Measurements from ENCODE around the gene CDH4.

CDH4 gene

DNA sequence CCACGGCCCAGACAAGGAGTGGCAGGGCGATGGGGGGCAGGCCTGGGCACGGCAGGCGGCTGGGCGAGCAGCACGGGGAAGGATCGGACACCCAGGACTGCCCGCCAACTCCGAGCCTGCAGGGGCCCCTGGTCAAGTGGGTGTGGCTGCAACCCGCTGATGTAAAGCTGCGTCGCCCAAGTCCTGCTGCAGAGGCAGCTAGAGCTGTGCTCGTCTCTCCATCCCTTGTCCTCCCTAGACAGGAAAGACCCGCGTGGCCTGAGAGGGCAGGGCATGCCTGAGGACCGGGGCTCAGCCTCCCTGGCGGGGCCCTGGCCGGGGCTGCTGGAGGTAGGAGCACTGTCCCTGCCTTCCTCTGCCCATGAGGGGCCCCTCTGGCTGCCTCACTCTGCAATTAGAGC lies 281.2 kb downstream of the CDH4 start:
- Histone ChIP-seq H3K27ac (no peak overlapping the region), H3K4me3 (no peak overlapping the region)

- H3K27ac ChIP-seq, result no peak overlapping the region
These were observed 282.3 kb downstream of the CDH4 start for GRCh38 chr20:61534346-61534745.

GRCh38 chr20:61535091-61535490 lies 283.0 kb downstream of the CDH4 start:
- no peak overlapping the region for H3K4me3 ChIP-seq
- no peak overlapping the region for H3K27ac ChIP-seq

More at GRCh38 chr20:61534346-61534745, 282.3 kb downstream of the CDH4 start:
- H3K4me3 ChIP-seq, result no peak overlapping the region

- Histone ChIP-seq H3K4me3 (no peak overlapping the region), H3K27ac (no peak overlapping the region)
These were observed 283.5 kb downstream of the CDH4 start for GRCh38 chr20:61535536-61535935.

DNA sequence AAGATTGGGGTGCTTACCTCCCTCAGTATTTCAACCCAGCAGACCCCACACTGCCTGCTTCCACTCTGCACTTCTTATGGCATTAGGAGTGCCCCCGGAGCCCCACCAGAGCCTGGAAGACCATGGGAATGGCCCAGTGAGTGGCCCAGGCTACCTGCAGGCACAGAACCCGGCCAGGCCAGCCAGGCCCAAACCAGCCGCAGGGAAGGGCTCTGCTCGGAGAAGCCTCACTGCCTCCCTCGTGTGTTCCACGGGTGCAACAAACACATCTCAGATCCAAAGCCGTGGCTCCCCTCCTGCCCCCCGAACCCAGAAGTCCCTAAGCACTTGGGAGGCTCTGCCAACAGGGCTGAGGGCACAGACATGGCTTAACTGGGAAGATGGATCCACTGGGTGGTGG lies 283.9 kb downstream of the CDH4 start:
- Histone ChIP-seq H3K27ac (no peak overlapping the region), H3K4me3 (no peak overlapping the region)

GRCh38 chr20:61536671-61537070 lies 284.6 kb downstream of the CDH4 start:
- H3K4me3 ChIP-seq, result no peak overlapping the region
- no peak overlapping the region for H3K27ac ChIP-seq

DNA sequence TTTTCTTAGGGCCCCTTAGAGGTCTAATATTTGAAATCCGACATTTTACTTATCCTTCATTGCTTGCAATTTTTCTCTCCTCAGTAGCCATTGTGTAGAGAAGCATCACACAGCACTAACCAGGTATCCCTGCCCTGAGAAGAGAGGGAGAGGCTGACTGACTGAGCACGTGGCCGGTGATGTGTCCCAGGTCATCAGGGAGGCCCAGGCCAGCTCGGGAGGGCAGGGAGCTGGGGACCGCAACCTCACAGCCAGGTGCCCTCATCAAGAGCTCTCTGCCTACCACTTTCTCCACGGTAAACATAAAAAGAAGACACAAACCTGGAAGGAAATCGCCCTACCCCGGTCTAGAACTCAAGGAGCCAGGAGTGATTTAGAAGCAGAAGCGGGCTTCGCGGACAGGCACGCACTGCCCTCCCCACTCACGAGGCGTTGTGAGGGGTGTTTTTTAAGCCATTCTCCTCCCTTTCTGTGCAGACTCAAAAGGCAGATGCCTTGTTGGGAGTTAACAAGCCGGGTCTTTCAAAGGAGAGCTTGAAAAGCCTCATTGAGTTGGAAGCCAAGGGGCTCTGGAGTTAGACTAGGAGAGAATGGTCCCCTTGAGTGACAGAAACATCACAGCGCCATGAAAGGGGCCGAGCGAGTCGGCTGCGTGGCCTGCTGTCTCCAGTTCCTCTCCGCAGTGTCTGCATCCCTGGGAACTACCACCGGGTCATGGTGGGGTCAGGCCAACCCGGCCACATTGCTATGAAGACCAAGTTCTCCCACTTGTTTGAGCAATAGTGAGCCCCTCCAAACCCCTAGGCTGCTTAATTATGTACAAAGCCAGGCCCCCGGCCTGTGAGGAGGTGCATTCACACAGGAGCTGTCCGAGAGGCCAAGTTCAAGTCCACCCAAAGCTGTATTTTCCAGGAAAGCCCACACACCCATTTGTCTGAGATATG lies 285.4 kb downstream of the CDH4 start:
- H3K27ac ChIP-seq, result no peak overlapping the region

DNA sequence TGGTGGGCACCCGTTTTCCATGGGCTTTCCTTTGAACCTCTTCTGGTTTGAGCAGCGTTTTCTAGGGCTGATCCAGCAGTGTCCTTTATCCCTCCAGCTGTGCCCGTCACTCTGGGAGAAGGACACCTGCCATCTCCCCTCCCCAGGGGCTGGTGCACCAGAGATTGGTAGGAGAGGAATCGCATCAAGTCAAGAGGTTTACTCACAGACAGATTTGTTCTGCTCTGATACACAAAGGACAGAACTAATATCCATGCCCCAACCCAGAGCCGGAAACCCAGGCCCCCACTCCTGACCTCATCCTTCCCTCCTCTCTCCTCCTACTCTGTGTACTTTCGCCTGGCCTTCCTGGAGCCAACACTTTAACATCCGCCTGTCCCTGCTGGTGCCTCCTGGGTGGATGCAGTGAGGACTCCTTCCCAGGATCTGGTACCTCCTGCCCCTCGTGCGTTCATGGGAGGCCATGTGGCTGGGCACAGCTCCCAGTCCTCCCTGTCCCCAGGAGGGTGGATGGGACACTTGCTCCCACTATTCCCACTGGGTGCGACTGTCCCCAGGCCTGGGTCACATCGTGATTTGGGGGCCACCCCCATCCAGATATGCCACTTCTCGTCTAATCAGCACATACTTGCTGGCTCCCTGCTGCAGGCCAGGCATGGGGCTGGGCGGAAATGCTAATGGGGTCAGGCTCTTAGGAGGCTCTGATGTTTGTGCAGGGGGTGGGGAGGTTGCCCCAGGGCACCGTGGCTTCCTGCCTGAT lies 286.3 kb downstream of the CDH4 start:
- H3K4me3 ChIP-seq, result no peak overlapping the region
- H3K27ac ChIP-seq, result no peak overlapping the region

More for the DNA sequence above, 285.4 kb downstream of the CDH4 start:
- no peak overlapping the region for H3K4me3 ChIP-seq

GRCh38 chr20:61538943-61539265 lies 286.8 kb downstream of the CDH4 start:
- Histone ChIP-seq H3K27ac (no peak overlapping the region), H3K4me3 (no peak overlapping the region)

- Histone ChIP-seq H3K27ac (no peak overlapping the region), H3K4me3 (no peak overlapping the region)
These were observed 287.8 kb downstream of the CDH4 start for GRCh38 chr20:61539706-61540360.

DNA sequence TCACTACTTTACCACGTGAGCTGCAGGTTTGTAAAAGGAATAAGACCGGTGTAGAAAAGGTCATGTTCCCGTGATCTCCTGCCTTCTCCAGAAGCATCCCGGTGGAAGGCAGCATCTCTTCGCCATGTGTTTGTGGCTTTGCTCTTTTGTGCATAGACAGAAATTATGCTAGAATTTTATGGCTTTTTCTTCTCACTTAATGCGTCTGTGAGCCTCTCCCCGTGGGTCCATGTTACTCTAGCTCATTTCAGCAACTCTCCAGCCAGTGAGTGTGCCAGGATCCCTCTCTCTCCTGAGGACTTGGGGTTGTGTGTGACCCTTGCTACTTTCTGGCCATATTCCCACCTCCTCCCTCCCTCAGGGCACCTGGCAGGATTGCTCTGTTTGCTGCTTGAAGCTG lies 289.5 kb downstream of the CDH4 start:
- Histone ChIP-seq H3K4me3 (no peak overlapping the region), H3K27ac (no peak overlapping the region)

DNA sequence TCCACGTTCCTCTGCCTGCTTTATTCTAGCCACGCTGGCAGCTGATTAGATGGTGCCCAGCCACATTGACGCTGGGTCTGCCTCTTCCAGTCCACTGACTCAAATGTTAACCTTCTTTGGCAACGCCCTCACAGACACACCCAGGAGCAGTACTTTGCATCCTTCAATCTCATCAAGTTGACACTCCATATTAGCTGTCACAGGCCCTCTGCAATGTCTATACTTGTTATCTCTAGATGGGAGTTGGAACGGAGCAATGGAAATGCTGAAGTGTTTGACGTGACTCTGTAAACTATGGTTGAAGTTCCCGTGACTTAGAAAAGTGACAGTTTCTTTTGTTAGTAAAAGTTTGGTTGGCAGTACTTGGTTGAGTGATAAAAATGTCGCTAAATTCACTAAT lies 291.0 kb downstream of the CDH4 start:
- Histone ChIP-seq H3K4me3 (no peak overlapping the region), H3K27ac (no peak overlapping the region)

DNA sequence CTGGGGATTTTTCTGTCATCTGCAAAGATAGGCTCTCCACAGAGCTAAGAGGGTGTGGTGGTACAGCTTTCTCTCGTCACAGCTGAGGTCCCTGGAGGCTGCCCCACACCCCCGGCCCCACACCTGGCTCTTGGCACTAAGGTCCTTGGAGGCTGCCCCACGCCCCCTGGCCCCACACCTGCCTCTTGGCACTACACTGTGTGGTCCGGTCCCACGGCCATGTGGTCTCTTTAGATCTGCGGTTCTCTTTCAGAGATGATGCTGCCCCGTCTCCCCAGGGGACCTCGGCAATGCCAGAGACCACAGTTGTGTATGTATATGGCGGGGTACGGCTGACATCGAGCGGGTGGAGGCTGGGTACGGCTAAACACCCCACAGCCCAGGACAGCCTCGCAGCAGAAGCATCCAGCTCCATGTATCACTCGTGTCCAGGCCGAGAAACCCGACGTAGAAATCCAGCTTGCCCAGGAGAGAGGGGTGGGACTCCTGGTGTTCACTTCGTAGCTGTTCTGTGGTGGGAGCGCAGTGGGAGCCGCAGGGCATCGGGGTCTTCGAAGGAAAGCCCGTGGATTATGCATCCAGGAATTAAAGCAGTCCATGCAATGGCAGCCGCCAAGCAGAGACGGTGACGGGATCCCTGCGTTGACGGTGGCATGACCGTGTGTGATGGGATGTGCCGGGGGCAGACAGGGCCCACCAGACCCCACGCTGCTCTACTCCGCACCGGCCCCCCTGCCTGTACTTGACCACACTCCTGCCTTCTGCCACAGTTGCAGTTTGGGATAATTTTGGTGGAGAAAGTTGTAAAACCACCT lies 292.1 kb downstream of the CDH4 start:
- no peak overlapping the region for H3K27ac ChIP-seq
- H3K4me3 ChIP-seq, result no peak overlapping the region

GRCh38 chr20:61544910-61545889 lies 293.1 kb downstream of the CDH4 start:
- Histone ChIP-seq H3K27ac (no peak overlapping the region), H3K4me3 (no peak overlapping the region)

GRCh38 chr20:61546641-61547040 lies 294.6 kb downstream of the CDH4 start:
- H3K27ac ChIP-seq, result no peak overlapping the region
- no peak overlapping the region for H3K4me3 ChIP-seq

GRCh38 chr20:61548069-61548468 lies 296.0 kb downstream of the CDH4 start:
- Histone ChIP-seq H3K27ac (no peak overlapping the region), H3K4me3 (no peak overlapping the region)

DNA sequence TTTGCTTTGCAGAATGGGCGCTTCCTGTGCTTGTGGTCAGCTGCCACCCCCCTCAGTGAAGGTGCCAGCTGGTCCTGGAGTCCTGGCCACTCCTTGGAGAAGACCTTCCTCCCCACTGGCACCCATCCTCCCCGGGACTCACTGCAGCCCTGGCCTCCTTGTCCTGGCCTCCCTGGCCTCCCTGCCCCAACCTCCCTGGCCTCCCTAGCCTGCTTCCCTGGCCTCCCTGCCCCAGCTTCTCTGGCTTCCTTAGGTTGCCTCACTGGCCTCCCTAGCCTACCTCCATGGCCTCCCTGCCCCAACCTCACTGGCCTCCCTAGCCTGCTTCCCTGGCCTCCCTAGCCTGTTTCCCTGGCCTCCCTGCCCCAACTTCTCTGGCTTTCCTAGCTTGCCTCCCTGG lies 297.8 kb downstream of the CDH4 start:
- H3K27ac ChIP-seq, result no peak overlapping the region
- H3K4me3 ChIP-seq, result no peak overlapping the region

GRCh38 chr20:61551401-61551800 lies 299.3 kb downstream of the CDH4 start:
- Histone ChIP-seq H3K27ac (no peak overlapping the region), H3K4me3 (no peak overlapping the region)

GRCh38 chr20:61554617-61555016 lies 302.6 kb downstream of the CDH4 start:
- H3K27ac ChIP-seq, result no peak overlapping the region
- H3K4me3 ChIP-seq, result no peak overlapping the region
